Muscle layer of colon (tissue), 2 donors: Measurements from ENCODE around the gene USP32.

ENCODE experiments used
- H3K27ac ChIP-seq: one replicate; pipeline ENCODE4 v1.7.0; 2013; ENCODE audit warnings: low read depth, mild to moderate bottlenecking, low read length, moderate library complexity
- H3K27me3 ChIP-seq, 2 donors: one replicate each; pipeline ENCODE4 v1.7.0; 2013; ENCODE audit warnings: low read length in 2 of 2, mild to moderate bottlenecking in 2 of 2; ENCODE audit not compliant: insufficient read depth in 2 of 2, control insufficient read depth in 1 of 2
- H3K36me3 ChIP-seq: one replicate; pipeline ENCODE4 v1.7.0; 2013; ENCODE audit warnings: mild to moderate bottlenecking, low read length; ENCODE audit not compliant: insufficient read depth
- H3K4me1 ChIP-seq: one replicate; pipeline ENCODE4 v1.7.0; 2013; ENCODE audit warnings: mild to moderate bottlenecking, low read length; ENCODE audit not compliant: insufficient read depth
- H3K4me3 ChIP-seq, 2 donors: one replicate each; pipeline ENCODE4 v1.7.0; 2013; ENCODE audit warnings: low read length in 2 of 2, low read depth in 1 of 2, mild to moderate bottlenecking in 1 of 2, moderate library complexity in 1 of 2
- H3K9ac ChIP-seq: one replicate; pipeline ENCODE4 v1.7.0; 2013; ENCODE audit warnings: low read length
- H3K9me3 ChIP-seq: one replicate; pipeline ENCODE4 v1.7.0; 2013; ENCODE audit warnings: mild to moderate bottlenecking, low read length
- donor health status: abdominal sarcoma.
- donor health status: Adenocarcinoma of cecum.

The USP32 gene

GRCh38 chr17:60363700-60364405 lies 28.1 kb downstream of the USP32 start:
- Histone ChIP-seq H3K27me3 (no peaks in the 10 kb centered on the region), H3K36me3 (no peaks in the 10 kb centered on the region), H3K9me3 (no peaks in the 10 kb centered on the region), H3K4me3 (no peak overlapping the region), H3K4me1 (no peaks in the 10 kb centered on the region), H3K27ac (no peak overlapping the region), H3K9ac (no peak overlapping the region)

- Histone ChIP-seq H3K4me3 (no peak overlapping the region), H3K27ac (no peak overlapping the region), H3K36me3 (no peaks in the 10 kb centered on the region), H3K27me3 (no peaks in the 10 kb centered on the region), H3K4me1 (no peaks in the 10 kb centered on the region), H3K9me3 (no peaks in the 10 kb centered on the region), H3K9ac (no peak overlapping the region)
These were observed 29.6 kb downstream of the USP32 start for GRCh38 chr17:60362329-60362728.

- Histone ChIP-seq H3K9me3 (no peaks in the 10 kb centered on the region), H3K36me3 (no peaks in the 10 kb centered on the region), H3K27me3 (no peaks in the 10 kb centered on the region), H3K4me3 (no peak overlapping the region), H3K4me1 (no peaks in the 10 kb centered on the region), H3K27ac (no peak overlapping the region), H3K9ac (no peak overlapping the region)
These were observed 30.0 kb downstream of the USP32 start for GRCh38 chr17:60361889-60362288.

GRCh38 chr17:60359415-60359814 lies 32.5 kb downstream of the USP32 start:
- Histone ChIP-seq H3K36me3 (no peaks in the 10 kb centered on the region), H3K4me3 (no peak overlapping the region), H3K9me3 (no peaks in the 10 kb centered on the region), H3K4me1 (no peaks in the 10 kb centered on the region), H3K9ac (no peak overlapping the region), H3K27me3 (no peaks in the 10 kb centered on the region), H3K27ac (no peak overlapping the region)

GRCh38 chr17:60358606-60359225 lies 33.2 kb downstream of the USP32 start:
- no peak overlapping the region for H3K9ac ChIP-seq
- H3K9me3 ChIP-seq: no peaks in the 10 kb centered on the region
- no peaks in the 10 kb centered on the region for H3K4me1 ChIP-seq
- no peak overlapping the region for H3K27ac ChIP-seq
- no peaks in the 10 kb centered on the region for H3K27me3 ChIP-seq
- no peaks in the 10 kb centered on the region for H3K36me3 ChIP-seq
- H3K4me3 ChIP-seq: no peak overlapping the region

GRCh38 chr17:60356940-60357339 lies 35.0 kb downstream of the USP32 start:
- Histone ChIP-seq H3K9ac (no peak overlapping the region), H3K9me3 (no peaks in the 10 kb centered on the region), H3K36me3 (no peaks in the 10 kb centered on the region), H3K4me1 (no peaks in the 10 kb centered on the region), H3K27me3 (no peaks in the 10 kb centered on the region), H3K4me3 (no peak overlapping the region), H3K27ac (no peak overlapping the region)

GRCh38 chr17:60355663-60356594 lies 36.0 kb downstream of the USP32 start:
- Histone ChIP-seq H3K27me3 (no peaks in the 10 kb centered on the region), H3K27ac (no peak overlapping the region), H3K4me3 (no peak overlapping the region), H3K36me3 (no peaks in the 10 kb centered on the region), H3K9ac (no peak overlapping the region), H3K9me3 (no peaks in the 10 kb centered on the region), H3K4me1 (no peaks in the 10 kb centered on the region)

- Histone ChIP-seq H3K9me3 (no peaks in the 10 kb centered on the region), H3K36me3 (no peaks in the 10 kb centered on the region), H3K4me1 (no peaks in the 10 kb centered on the region), H3K9ac (no peak overlapping the region), H3K4me3 (no peak overlapping the region), H3K27me3 (no peaks in the 10 kb centered on the region), H3K27ac (no peak overlapping the region)
These were observed 37.7 kb downstream of the USP32 start for GRCh38 chr17:60354223-60354622.

GRCh38 chr17:60353773-60354172 lies 38.2 kb downstream of the USP32 start:
- Histone ChIP-seq H3K27me3 (no peaks in the 10 kb centered on the region), H3K36me3 (no peaks in the 10 kb centered on the region), H3K4me3 (no peak overlapping the region), H3K9me3 (no peaks in the 10 kb centered on the region), H3K27ac (no peak overlapping the region), H3K9ac (no peak overlapping the region), H3K4me1 (no peaks in the 10 kb centered on the region)

GRCh38 chr17:60352569-60352968 lies 39.4 kb downstream of the USP32 start:
- Histone ChIP-seq H3K4me3 (no peak overlapping the region), H3K9ac (no peak overlapping the region), H3K9me3 (no peaks in the 10 kb centered on the region), H3K27ac (no peak overlapping the region), H3K27me3 (no peaks in the 10 kb centered on the region), H3K36me3 (no peaks in the 10 kb centered on the region), H3K4me1 (no peaks in the 10 kb centered on the region)

GRCh38 chr17:60352071-60352470 lies 39.9 kb downstream of the USP32 start:
- Histone ChIP-seq H3K4me3 (no peak overlapping the region), H3K9me3 (no peaks in the 10 kb centered on the region), H3K27ac (no peak overlapping the region), H3K9ac (no peak overlapping the region), H3K36me3 (no peaks in the 10 kb centered on the region), H3K27me3 (no peaks in the 10 kb centered on the region), H3K4me1 (no peaks in the 10 kb centered on the region)
